Measurements from ENCODE around the gene CYP11A1. TPM values are rescaled to one million over a fixed set of nuclear protein-coding genes. Genes with fewer than 3 reads are reported as not detected.
"Not testable (repeated sequence)": the region's sequence is repeated elsewhere in the genome, so short reads cannot be mapped to it uniquely, and the experiment has no call there.

CYP11A1 gene
- polyA plus RNA-seq, 4 donors: 0.54 to 2.7 (median 0.73) TPM

DNA sequence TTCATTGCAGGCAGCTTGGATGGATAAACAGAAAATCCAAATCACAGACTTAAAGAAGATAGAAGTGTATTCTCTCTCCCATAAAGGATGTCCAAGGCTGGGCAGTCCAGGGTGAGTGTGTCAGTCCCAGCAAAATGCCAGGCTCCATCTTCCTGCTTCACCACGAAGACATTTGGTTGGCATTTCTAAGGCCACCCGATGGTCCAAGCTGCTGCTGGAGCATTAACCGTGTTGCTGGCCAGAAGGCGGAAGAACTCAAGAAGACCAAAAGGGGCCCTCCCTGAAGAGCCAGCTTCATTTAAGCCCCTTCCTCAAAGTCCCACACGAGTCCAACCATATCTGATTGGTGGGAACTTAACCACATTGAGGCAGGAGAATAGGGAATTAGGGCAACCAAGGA, 3.0 kb upstream of the CYP11A1 start:
- H3K27ac ChIP-seq (ENCODE audit: low read depth in 1 of 3, low read length in 2 of 3): no peak overlapping the region
- peaks cover 0 to 11% (median 0%) of the 10 kb centered on the region in 3 donors for H3K4me1 ChIP-seq (ENCODE audit: control insufficient read depth in 3 of 3, insufficient read depth in 2 of 3, low read depth in 1 of 3, low read length in 2 of 3)
- H3K27me3 ChIP-seq (ENCODE audit: control insufficient read depth in 3 of 3, insufficient read depth in 3 of 3, low read length in 3 of 3): peaks cover 3 to 36% (median 12%) of the 10 kb centered on the region in 3 donors
- no peaks in the 10 kb centered on the region for H3K9me3 ChIP-seq (ENCODE audit: control insufficient read depth in 2 of 2, insufficient read depth in 1 of 2, low read depth in 1 of 2, low read length in 1 of 2)
- no peaks in the 10 kb centered on the region for H3K36me3 ChIP-seq (ENCODE audit: control insufficient read depth in 3 of 3, insufficient read depth in 2 of 3, low read depth in 1 of 3, low read length in 3 of 3)
- WGBS, 3 donors: 68 to 86% (median 80%) methylated on average over 5 of the region's 5 CpGs
- no peak for FAIRE-seq
- H3K4me3 ChIP-seq (ENCODE audit: low read depth in 1 of 3, low read length in 3 of 3): no peak overlapping the region
- DNase-seq: no peak

DNA sequence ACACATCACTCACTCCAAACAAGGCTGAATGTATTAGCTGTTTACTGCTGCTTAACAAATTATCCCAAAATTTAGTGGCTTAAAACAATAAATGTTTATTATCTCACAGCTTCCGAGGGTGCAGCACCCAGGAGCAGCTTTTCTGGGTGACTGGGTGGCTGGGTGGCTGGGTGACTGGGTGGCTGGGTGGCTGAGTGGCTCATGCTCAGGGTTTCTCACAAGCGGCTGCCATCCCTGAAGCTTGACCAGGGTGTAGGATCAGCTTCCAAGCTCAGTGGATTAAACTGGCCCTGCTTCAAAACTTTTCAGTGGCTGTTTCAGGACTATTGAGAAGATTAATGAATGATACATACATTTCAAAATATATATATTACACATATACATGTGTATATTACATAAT, 2.3 kb upstream of the CYP11A1 start:
- peaks cover 3 to 43% (median 12%) of the 10 kb centered on the region in 3 donors for H3K27me3 ChIP-seq (ENCODE audit: control insufficient read depth in 3 of 3, insufficient read depth in 3 of 3, low read length in 3 of 3)
- DNase-seq (no peak), FAIRE-seq (no peak)
- H3K9me3 ChIP-seq (ENCODE audit: control insufficient read depth in 2 of 2, insufficient read depth in 1 of 2, low read depth in 1 of 2, low read length in 1 of 2): no peaks in the 10 kb centered on the region
- peaks cover 0 to 10% (median 0%) of the 10 kb centered on the region in 3 donors for H3K4me1 ChIP-seq (ENCODE audit: control insufficient read depth in 3 of 3, insufficient read depth in 2 of 3, low read depth in 1 of 3, low read length in 2 of 3)
- H3K36me3 ChIP-seq (ENCODE audit: control insufficient read depth in 3 of 3, insufficient read depth in 2 of 3, low read depth in 1 of 3, low read length in 3 of 3): no peaks in the 10 kb centered on the region
- no peak overlapping the region for H3K4me3 ChIP-seq (ENCODE audit: low read depth in 1 of 3, low read length in 3 of 3)
- WGBS, 3 donors: 54 to 80% (median 54%) methylated on average over 2 of the region's 2 CpGs
- no peak overlapping the region for H3K27ac ChIP-seq (ENCODE audit: low read depth in 1 of 3, low read length in 2 of 3)

DNA sequence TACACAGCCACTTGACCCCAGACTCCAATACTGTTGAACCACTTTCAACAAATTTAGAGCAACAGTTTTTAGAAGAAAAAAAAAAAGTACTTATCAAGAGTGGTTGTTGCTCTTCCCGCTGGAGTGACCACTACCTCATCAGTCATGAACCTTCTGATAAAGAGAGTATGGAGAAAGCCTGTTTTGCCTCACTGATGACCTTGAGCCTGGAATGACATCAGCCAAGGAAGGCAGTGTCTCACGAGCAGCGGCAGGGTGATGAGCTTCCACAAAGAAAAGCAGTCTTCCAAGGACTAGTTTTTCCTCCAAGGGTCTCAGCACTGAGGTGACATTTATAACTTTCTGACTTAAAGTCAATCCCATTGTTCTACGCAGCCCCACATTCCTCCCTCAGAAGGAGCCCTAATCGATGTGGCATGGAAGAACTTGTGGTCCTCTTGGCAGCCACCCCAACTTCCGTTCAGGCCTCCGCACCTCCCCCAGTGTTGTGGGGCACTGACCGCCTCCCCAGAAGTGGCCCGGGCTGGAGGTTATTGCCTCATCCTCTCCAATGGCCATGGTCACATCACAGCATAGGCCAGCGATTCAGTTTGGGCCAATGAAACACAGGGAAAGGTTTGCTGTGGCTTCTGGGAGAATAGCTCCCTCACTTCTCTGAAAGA, 1.8 kb upstream of the CYP11A1 start:
- H3K36me3 ChIP-seq (ENCODE audit: control insufficient read depth in 3 of 3, insufficient read depth in 2 of 3, low read depth in 1 of 3, low read length in 3 of 3): no peaks in the 10 kb centered on the region
- peaks cover 3 to 44% (median 12%) of the 10 kb centered on the region in 3 donors for H3K27me3 ChIP-seq (ENCODE audit: control insufficient read depth in 3 of 3, insufficient read depth in 3 of 3, low read length in 3 of 3)
- DNase-seq (no peak), FAIRE-seq (no peak)
- peaks cover 0 to 5% (median 0%) of the 10 kb centered on the region in 3 donors for H3K4me1 ChIP-seq (ENCODE audit: control insufficient read depth in 3 of 3, insufficient read depth in 2 of 3, low read depth in 1 of 3, low read length in 2 of 3)
- no peak overlapping the region for H3K4me3 ChIP-seq (ENCODE audit: low read depth in 1 of 3, low read length in 3 of 3)
- no peak overlapping the region for H3K27ac ChIP-seq (ENCODE audit: low read depth in 1 of 3, low read length in 2 of 3)
- WGBS, 3 donors: 55 to 67% (median 56%) methylated on average over 10 of the region's 10 CpGs
- H3K9me3 ChIP-seq (ENCODE audit: control insufficient read depth in 2 of 2, insufficient read depth in 1 of 2, low read depth in 1 of 2, low read length in 1 of 2): no peaks in the 10 kb centered on the region

DNA sequence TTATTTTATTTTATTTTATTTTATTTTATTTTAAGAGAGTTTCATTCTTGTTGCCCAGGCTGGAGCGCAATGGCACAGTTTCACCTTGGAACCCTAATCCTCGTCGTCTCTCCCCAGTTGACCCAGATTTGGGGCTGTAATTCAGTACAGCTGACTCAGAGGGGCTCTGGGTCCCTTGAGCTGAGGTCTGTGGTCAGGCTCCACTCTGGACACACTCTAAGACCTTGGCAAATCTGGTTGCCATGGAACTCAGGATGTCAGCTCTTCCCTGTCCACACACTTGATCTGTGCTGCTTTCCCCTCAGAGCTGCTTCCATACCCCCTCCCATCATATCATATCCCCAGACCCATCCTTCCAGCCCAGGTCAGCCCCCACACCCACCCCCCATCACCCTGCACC, 675 bp upstream of the CYP11A1 start:
- no peak overlapping the region for H3K4me3 ChIP-seq (ENCODE audit: low read depth in 1 of 3, low read length in 3 of 3)
- no peak overlapping the region for H3K27ac ChIP-seq (ENCODE audit: low read depth in 1 of 3, low read length in 2 of 3)
- DNase-seq: no peak
- no peaks in the 10 kb centered on the region for H3K9me3 ChIP-seq (ENCODE audit: control insufficient read depth in 2 of 2, insufficient read depth in 1 of 2, low read depth in 1 of 2, low read length in 1 of 2)
- peaks cover 3 to 40% (median 12%) of the 10 kb centered on the region in 3 donors for H3K27me3 ChIP-seq (ENCODE audit: control insufficient read depth in 3 of 3, insufficient read depth in 3 of 3, low read length in 3 of 3)
- no peaks in the 10 kb centered on the region for H3K4me1 ChIP-seq (ENCODE audit: control insufficient read depth in 3 of 3, insufficient read depth in 2 of 3, low read depth in 1 of 3, low read length in 2 of 3)
- no peaks in the 10 kb centered on the region for H3K36me3 ChIP-seq (ENCODE audit: control insufficient read depth in 3 of 3, insufficient read depth in 2 of 3, low read depth in 1 of 3, low read length in 3 of 3)
- FAIRE-seq: no peak
- 77 to 93% (median 79%) methylated on average over 3 of the region's 3 CpGs for WGBS, 3 donors

DNA sequence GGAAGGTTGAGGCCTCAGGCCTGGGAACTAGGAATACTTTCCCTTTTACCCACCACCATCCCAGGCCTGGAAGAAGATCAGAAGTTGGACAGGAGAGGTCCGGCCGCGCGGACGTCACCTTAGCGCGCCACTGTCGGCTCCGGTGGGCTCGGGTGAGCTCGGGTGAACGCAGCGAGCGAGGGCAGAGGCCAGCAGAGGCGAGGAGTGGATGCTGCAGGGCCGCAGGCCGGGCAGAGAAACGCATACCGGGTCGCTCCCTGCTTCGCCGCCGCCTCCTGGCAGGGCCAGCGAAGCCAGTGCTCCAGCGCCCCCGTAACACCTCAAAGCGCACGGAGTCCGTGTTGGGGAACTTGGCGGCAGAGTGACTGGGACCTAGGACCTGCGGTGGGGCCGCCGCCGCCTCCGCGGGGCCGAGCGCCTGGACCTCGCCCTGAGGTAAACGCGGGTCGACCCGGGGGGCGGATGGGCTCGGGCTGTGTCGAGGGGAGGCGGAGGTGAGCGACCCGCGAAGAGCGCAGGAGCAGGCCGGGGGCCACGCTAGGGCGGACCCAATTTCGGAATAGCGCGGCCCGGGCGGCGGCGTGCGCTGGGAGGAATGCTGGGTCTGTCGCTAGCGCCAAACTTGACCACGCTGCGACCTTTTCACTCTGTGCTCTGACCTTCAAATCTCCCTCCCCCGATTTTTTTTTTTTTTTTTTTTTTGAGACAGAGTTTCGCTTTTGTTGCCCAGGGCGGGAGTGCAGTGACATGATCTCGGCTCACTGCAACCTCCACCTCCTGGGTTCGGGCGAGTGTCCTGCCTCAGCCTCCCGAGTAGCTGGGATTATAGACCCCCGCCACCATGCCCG, 1.6 kb downstream of the CYP11A1 start:
- peaks cover 3 to 32% (median 12%) of the 10 kb centered on the region in 3 donors for H3K27me3 ChIP-seq (ENCODE audit: control insufficient read depth in 3 of 3, insufficient read depth in 3 of 3, low read length in 3 of 3)
- no peaks in the 10 kb centered on the region for H3K4me1 ChIP-seq (ENCODE audit: control insufficient read depth in 3 of 3, insufficient read depth in 2 of 3, low read depth in 1 of 3, low read length in 2 of 3)
- H3K4me3 ChIP-seq (ENCODE audit: low read depth in 1 of 3, low read length in 3 of 3): peak overlapping the region in 2 of 3 donors; percentile 32 to 49
- DNase-seq (peak in 1 of 2 donors; percentile 68), FAIRE-seq (no peak)
- WGBS, 3 donors: 2 to 6% (median 5%) methylated on average over 61 to 75 of the region's 75 CpGs
- H3K36me3 ChIP-seq (ENCODE audit: control insufficient read depth in 3 of 3, insufficient read depth in 2 of 3, low read depth in 1 of 3, low read length in 3 of 3): no peaks in the 10 kb centered on the region
- H3K27ac ChIP-seq (ENCODE audit: low read depth in 1 of 3, low read length in 2 of 3): peak overlapping the region in 1 of 3 donors; percentile 36
- no peaks in the 10 kb centered on the region for H3K9me3 ChIP-seq (ENCODE audit: control insufficient read depth in 2 of 2, insufficient read depth in 1 of 2, low read depth in 1 of 2, low read length in 1 of 2)

DNA sequence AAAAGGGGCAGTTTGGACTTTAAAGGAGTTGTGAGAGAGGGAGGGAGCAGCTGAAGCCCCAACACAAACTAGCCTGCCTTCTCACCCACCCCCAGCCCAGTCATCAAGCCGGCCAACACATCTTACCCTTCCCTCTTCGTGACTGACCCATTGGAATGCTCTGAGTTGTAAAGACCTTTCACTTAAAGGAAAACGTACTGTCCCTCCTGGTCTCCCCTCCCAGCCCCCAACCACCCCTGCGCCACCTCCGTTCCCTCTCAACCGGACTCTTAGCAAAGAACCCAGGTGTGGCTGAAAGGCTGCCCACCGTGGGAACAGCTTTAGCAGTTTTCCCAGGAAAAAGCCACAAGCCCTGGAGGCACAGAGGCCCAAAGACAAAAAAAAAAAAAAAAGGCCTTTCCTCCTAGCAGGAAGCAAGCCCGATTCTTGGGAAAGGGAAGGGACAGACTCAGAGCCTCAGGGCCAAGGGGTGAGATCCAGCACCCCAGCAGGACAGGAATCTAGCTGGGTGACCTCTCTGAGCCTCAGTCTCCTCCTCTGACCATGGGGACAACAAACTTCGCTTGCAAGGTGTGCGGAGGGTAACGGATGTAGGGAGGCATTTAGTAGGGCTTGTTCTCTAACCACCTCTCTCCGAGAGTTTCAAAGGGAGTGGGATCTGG, 2.4 kb downstream of the CYP11A1 start:
- Histone ChIP-seq H3K4me1 (ENCODE audit: control insufficient read depth in 3 of 3, insufficient read depth in 2 of 3, low read depth in 1 of 3, low read length in 2 of 3) (no peaks in the 10 kb centered on the region), H3K27ac (ENCODE audit: low read depth in 1 of 3, low read length in 2 of 3) (peak overlapping the region in 1 of 3 donors; percentile 36), H3K9me3 (ENCODE audit: control insufficient read depth in 2 of 2, insufficient read depth in 1 of 2, low read depth in 1 of 2, low read length in 1 of 2) (no peaks in the 10 kb centered on the region), H3K36me3 (ENCODE audit: control insufficient read depth in 3 of 3, insufficient read depth in 2 of 3, low read depth in 1 of 3, low read length in 3 of 3) (no peaks in the 10 kb centered on the region), H3K4me3 (ENCODE audit: low read depth in 1 of 3, low read length in 3 of 3) (peak overlapping the region in 2 of 3 donors; percentile 32 to 49), H3K27me3 (ENCODE audit: control insufficient read depth in 3 of 3, insufficient read depth in 3 of 3, low read length in 3 of 3) (peaks cover 3 to 32% (median 12%) of the 10 kb centered on the region in 3 donors)
- 74 to 86% (median 80%) methylated on average over 12 of the region's 12 CpGs for WGBS, 3 donors
- DNase-seq: no peak
- FAIRE-seq: no peak

DNA sequence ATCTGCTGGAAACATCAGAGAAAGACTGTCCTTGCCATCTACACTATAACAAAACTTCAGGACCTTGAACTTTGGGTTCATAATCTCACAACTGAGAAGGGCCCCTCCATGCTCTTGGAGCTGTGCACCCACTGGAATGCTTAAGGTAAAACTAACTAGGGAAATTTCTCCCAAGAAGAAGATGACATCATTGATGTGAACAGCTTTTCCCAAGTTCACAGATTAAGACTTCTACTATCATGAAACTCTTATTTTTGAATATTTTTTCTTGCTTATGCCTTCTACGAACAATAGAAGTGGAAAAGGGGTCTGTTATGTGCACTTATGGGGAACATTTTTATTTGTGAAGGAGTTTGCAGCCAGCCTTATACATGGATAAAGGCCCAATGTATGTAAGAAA, 5.0 kb downstream of the CYP11A1 start:
- Histone ChIP-seq H3K27ac (ENCODE audit: low read depth in 1 of 3, low read length in 2 of 3) (no peak overlapping the region), H3K9me3 (ENCODE audit: control insufficient read depth in 2 of 2, insufficient read depth in 1 of 2, low read depth in 1 of 2, low read length in 1 of 2) (no peaks in the 10 kb centered on the region), H3K36me3 (ENCODE audit: control insufficient read depth in 3 of 3, insufficient read depth in 2 of 3, low read depth in 1 of 3, low read length in 3 of 3) (no peaks in the 10 kb centered on the region), H3K27me3 (ENCODE audit: control insufficient read depth in 3 of 3, insufficient read depth in 3 of 3, low read length in 3 of 3) (peaks cover 3 to 22% (median 6%) of the 10 kb centered on the region in 3 donors), H3K4me3 (ENCODE audit: low read depth in 1 of 3, low read length in 3 of 3) (no peak overlapping the region), H3K4me1 (ENCODE audit: control insufficient read depth in 3 of 3, insufficient read depth in 2 of 3, low read depth in 1 of 3, low read length in 2 of 3) (no peaks in the 10 kb centered on the region)
- DNase-seq (no peak), FAIRE-seq (no peak)
- 70 to 92% (median 75%) methylated on average over 1 of the region's 1 CpG for WGBS, 3 donors

DNA sequence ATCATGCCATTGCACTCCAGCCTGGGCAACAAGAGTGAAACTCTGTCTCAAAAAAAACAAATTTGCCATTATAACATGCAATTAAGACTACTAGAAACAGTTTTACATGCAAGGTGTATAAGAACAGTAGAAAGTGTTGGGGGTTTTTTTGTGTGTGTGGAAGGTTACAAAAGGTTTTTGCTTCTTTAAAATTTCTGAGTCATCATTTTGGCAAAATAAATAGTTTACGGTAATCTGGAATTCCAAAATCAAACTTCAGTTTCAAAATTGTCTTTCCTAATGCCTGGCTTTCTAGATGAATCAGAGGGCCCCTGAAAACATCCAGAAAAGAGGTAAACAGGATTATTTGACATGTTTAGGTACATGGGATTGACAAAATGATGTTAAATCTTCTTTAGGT, 6.6 kb downstream of the CYP11A1 start:
- not testable (repeated sequence) for H3K4me3 ChIP-seq (ENCODE audit: low read depth in 1 of 3, low read length in 3 of 3); FAIRE-seq; H3K27ac ChIP-seq (ENCODE audit: low read depth in 1 of 3, low read length in 2 of 3); H3K9me3 ChIP-seq (ENCODE audit: control insufficient read depth in 2 of 2, insufficient read depth in 1 of 2, low read depth in 1 of 2, low read length in 1 of 2); H3K36me3 ChIP-seq (ENCODE audit: control insufficient read depth in 3 of 3, insufficient read depth in 2 of 3, low read depth in 1 of 3, low read length in 3 of 3); DNase-seq; H3K4me1 ChIP-seq (ENCODE audit: control insufficient read depth in 3 of 3, insufficient read depth in 2 of 3, low read depth in 1 of 3, low read length in 2 of 3)
- H3K27me3 ChIP-seq (ENCODE audit: control insufficient read depth in 3 of 3, insufficient read depth in 3 of 3, low read length in 3 of 3): peaks cover 3 to 15% (median 4%) of the 10 kb centered on the region in 3 donors
- 54 to 72% (median 56%) methylated on average over 1 of the region's 1 CpG for WGBS, 3 donors
